HCT116 (cell line): ENCODE data around the gene CCND2. TPM values are rescaled to one million over a fixed set of nuclear protein-coding genes. Genes with fewer than 3 reads are reported as not detected.

Experiments used
- ATAC-seq: fragments of 200-7000 bp; cut with Tn5 transposase; 2 replicates; pipeline ENCODE4 v1.9.1; 2020; ENCODE audit warnings: mild to moderate bottlenecking, moderate library complexity
- BruUV-seq: library from RNA; stranded (reverse); fragments of 400-500 nt; replicated peaks from 2 replicates; lab custom pipeline; 2021; lab: Mats Ljungman, UMichigan
- CTCF ChIA-PET: fragments of 300-600 bp; sonication (Branson Sonifier 250); formaldehyde crosslinking; loops from one replicate; lab custom pipeline; 2021; ENCODE audit warnings: antibody characterized with exemption; lab: Charles Lee
- POLR2A ChIA-PET: fragments of 300-600, 350-600 bp; sonication (Branson Sonifier 250); formaldehyde crosslinking; loops from one replicate; lab custom pipeline; 2021; ENCODE audit warnings: antibody characterized with exemption; lab: Charles Lee
- RAD21 ChIA-PET, 2 experiments: fragments of 300-600 bp; sonication (Branson Sonifier 250); formaldehyde crosslinking; loops; one replicate each; lab custom pipeline; 2023; ENCODE audit warnings: low total read pairs in 2 of 2; ENCODE audit not compliant: uncharacterized antibody in 2 of 2, unreplicated experiment in 2 of 2, low non-redundant PET in 1 of 2; lab: Charles Lee
- DNase-seq: peaks from one replicate; pipeline ENCODE4 v3.0.0-alpha.2; 2010; ENCODE audit warnings: low read depth, low spot score
- H2AFZ ChIP-seq: fragments of 200-600 bp; shearing (Covaris generic), sonication (generic); 2 replicates; pipeline ENCODE4 v1.6.1; 2017; ENCODE audit warnings: low read depth, mixed run types, mixed read lengths, antibody characterized with exemption, low read length; ENCODE audit not compliant: poor library complexity, severe bottlenecking
- H3K27ac ChIP-seq: 2 replicates; pipeline ENCODE4 v1.5.1; 2012; ENCODE audit warnings: low read depth, low read length
- H3K27me3 ChIP-seq: fragments of 200-600 bp; sonication (generic); 2 replicates; pipeline ENCODE4 v1.6.1; 2016; ENCODE audit warnings: mixed run types, low read length, mixed read lengths; ENCODE audit not compliant: insufficient read depth
- H3K36me3 ChIP-seq, 2 experiments: fragments of 200-500 bp in 1 of 2; fragments of 200-600 bp in 1 of 2; sonication (Bioruptor generic) in 1 of 2; sonication (generic) in 1 of 2; 2 replicates each; pipeline versions ENCODE4 v1.5.1 to v1.6.1; 2014 to 2016; ENCODE audit warnings: low read length in 2 of 2, inconsistent platforms in 1 of 2, mixed read lengths in 1 of 2, mixed run types in 1 of 2; ENCODE audit not compliant: insufficient read depth in 2 of 2, control insufficient read depth in 1 of 2
- H3K4me1 ChIP-seq, 2 experiments: fragments of 200-600 bp in 1 of 2; sonication (generic) in 1 of 2; 2 replicates each; pipeline versions ENCODE4 v1.5.1 to v1.6.1; 2012 to 2017; ENCODE audit warnings: low read length in 2 of 2, inconsistent platforms in 1 of 2, mild to moderate bottlenecking in 1 of 2, mixed read lengths in 1 of 2, mixed run types in 1 of 2, moderate library complexity in 1 of 2; ENCODE audit not compliant: insufficient read depth in 2 of 2, control insufficient read depth in 1 of 2
- H3K4me2 ChIP-seq: fragments of 200-600 bp; sonication (generic); 2 replicates; pipeline ENCODE4 v1.6.1; 2017; ENCODE audit warnings: mixed run types, low read length, mixed read lengths
- H3K4me3 ChIP-seq, 2 experiments: fragments of 200-600 bp in 1 of 2; sonication (generic) in 1 of 2; replicated peaks in 1 of 2; 2 replicates each; pipeline ENCODE4 v1.5.1; 2011 to 2016; ENCODE audit warnings: low read length in 2 of 2, control low read depth in 1 of 2, low read depth in 1 of 2, mild to moderate bottlenecking in 1 of 2, mixed read lengths in 1 of 2, mixed run types in 1 of 2
- H3K79me2 ChIP-seq: fragments of 200-600 bp; sonication (generic); 2 replicates; pipeline ENCODE4 v1.6.1; 2017; ENCODE audit warnings: mild to moderate bottlenecking, mixed run types, low read length, moderate library complexity, mixed read lengths; ENCODE audit not compliant: insufficient read depth
- H3K9ac ChIP-seq: fragments of 200-600 bp; sonication (generic); 2 replicates; pipeline ENCODE4 v1.6.1; 2016; ENCODE audit warnings: low read length, mixed read lengths
- H3K9me2 ChIP-seq: fragments of 200-600 bp; sonication (generic), shearing (Covaris generic); 2 replicates; pipeline ENCODE4 v1.6.1; 2017; ENCODE audit warnings: mixed run types, mild to moderate bottlenecking, moderate library complexity; ENCODE audit not compliant: insufficient read depth
- H3K9me3 ChIP-seq, 2 experiments: fragments of 200-500 bp in 1 of 2; fragments of 200-600 bp in 1 of 2; sonication (Bioruptor generic) in 1 of 2; sonication (generic) in 1 of 2; 2 replicates each; pipeline ENCODE4 v1.6.1; 2014 to 2017; ENCODE audit warnings: low read length in 2 of 2, mixed read lengths in 2 of 2, inconsistent platforms in 1 of 2, low read depth in 1 of 2, mild to moderate bottlenecking in 1 of 2, mixed run types in 1 of 2, moderate library complexity in 1 of 2; ENCODE audit not compliant: control insufficient read depth in 1 of 2, insufficient read depth in 1 of 2
- H4K20me1 ChIP-seq: fragments of 200-600 bp; sonication (generic), shearing (Covaris generic); 2 replicates; pipeline ENCODE4 v1.6.1; 2017; ENCODE audit warnings: mixed run types, mild to moderate bottlenecking, moderate library complexity; ENCODE audit not compliant: insufficient read depth
- CEBPB ChIP-seq: IDR thresholded peaks from 2 replicates; pipeline ENCODE4 v1.6.1; 2012; ENCODE audit warnings: low read depth
- CTCF ChIP-seq, 3 experiments: fragments of 200-600 bp in 1 of 3; sonication (generic) in 1 of 3; IDR thresholded peaks in 2 of 3; conservative IDR thresholded peaks in 1 of 3; 2 replicates each; pipeline ENCODE4 v1.5.1; 2012 to 2017; ENCODE audit warnings: low read depth in 2 of 3, low read length in 2 of 3, antibody characterized with exemption in 1 of 3, borderline replicate concordance in 1 of 3, control low read depth in 1 of 3, mild to moderate bottlenecking in 1 of 3, mixed read lengths in 1 of 3, mixed run types in 1 of 3, moderate library complexity in 1 of 3; ENCODE audit not compliant: insufficient read depth in 1 of 3
- ELF1 ChIP-seq: IDR thresholded peaks from 2 replicates; pipeline ENCODE4 v1.6.1; 2012; ENCODE audit warnings: low read depth, borderline replicate concordance
- EZH2phosphoT487 ChIP-seq: fragments of 200-600 bp; IDR thresholded peaks from 2 replicates; pipeline ENCODE4 v1.6.1; 2018; ENCODE audit warnings: antibody characterized with exemption, borderline replicate concordance
- POLR2A ChIP-seq: IDR thresholded peaks from 2 replicates; pipeline ENCODE4 v1.7.0; 2011; ENCODE audit warnings: borderline replicate concordance; ENCODE audit not compliant: insufficient read depth, insufficient read length; ENCODE audit errors: extremely low read depth
- RAD21 ChIP-seq: IDR thresholded peaks from 2 replicates; pipeline ENCODE4 v1.6.1; 2012; ENCODE audit warnings: low read depth, mild to moderate bottlenecking
- REST ChIP-seq: IDR thresholded peaks from 2 replicates; pipeline ENCODE4 v1.6.1; 2012; ENCODE audit warnings: low read depth
- SP1 ChIP-seq: IDR thresholded peaks from 2 replicates; pipeline ENCODE4 v1.6.1; 2012; ENCODE audit warnings: low read depth
- SRF ChIP-seq: IDR thresholded peaks from 2 replicates; pipeline ENCODE4 v1.6.1; 2012; ENCODE audit warnings: low read depth
- intact Hi-C: fragments of 100-400 bp; cut with micrococcal nuclease; formaldehyde crosslinking; loops from 2 replicates; pipeline ENCODE4 v1.10.0; 2022
- total RNA-seq: library from RNA; stranded (reverse); gene quantifications from one replicate; pipeline ENCODE4 v1.2.1, GENCODE V29; 2021; ENCODE audit not compliant: unreplicated experiment
- TF ChIP-seq, protein P1 (sequence below): IDR thresholded peaks from 2 replicates; pipeline ENCODE4 v1.6.1; 2012

The CCND2 gene
- total RNA-seq, 1 experiment from 2014 or later = 1.1 TPM

- Histone ChIP-seq H3K4me1 (no peaks in the 10 kb centered on the region), H3K4me2 (no peak overlapping the region), H3K9ac (no peak overlapping the region), H2AFZ (no peak overlapping the region), H3K4me3 (no peak overlapping the region), H3K9me2 (no peaks in the 10 kb centered on the region), H4K20me1 (no peaks in the 10 kb centered on the region), H3K36me3 (no peaks in the 10 kb centered on the region), H3K9me3 (no peaks in the 10 kb centered on the region), H3K27ac (no peak overlapping the region), H3K27me3 (peaks cover 56% of the 10 kb centered on the region), H3K79me2 (no peaks in the 10 kb centered on the region)
- no peak for DNase-seq
- ChIA-PET POLR2A (no interaction called here), RAD21 (no interaction called here), CTCF (no interaction called here)
- no TSS peak for BruUV-seq
- intact Hi-C loops = no loop called here
- ATAC-seq = no peak
- TF ChIP-seq SRF (no peak), POLR2A (no peak), SP1 (no peak), RAD21 (no peak), REST (no peak), EZH2phosphoT487 (no peak), CTCF (IDR thresholded peaks at IDR 0.05 in 2 of 3, conservative IDR thresholded peaks at IDR 0.05 in 1 of 3; ENCODE audit: borderline replicate concordance in 1 of 3, insufficient read depth in 1 of 3, low read depth in 2 of 3, low read length in 2 of 3) (no peak), CEBPB (no peak), ELF1 (no peak)
- TF ChIP-seq, protein P1, sequence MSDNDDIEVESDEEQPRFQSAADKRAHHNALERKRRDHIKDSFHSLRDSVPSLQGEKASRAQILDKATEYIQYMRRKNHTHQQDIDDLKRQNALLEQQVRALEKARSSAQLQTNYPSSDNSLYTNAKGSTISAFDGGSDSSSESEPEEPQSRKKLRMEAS = no peak
Observed at GRCh38 chr12:4300883-4301282, 27.3 kb downstream of the CCND2 start.
